Measurements from ENCODE around the gene MCRIP2. TPM values are rescaled to one million over a fixed set of nuclear protein-coding genes. Genes with fewer than 3 reads are reported as not detected.

Gene MCRIP2
- total RNA-seq, 2 experiments from 2014 or later, result 35.4 to 43.0 TPM

- Mint-ChIP-seq H3K4me1 (peaks cover 12% of the 10 kb centered on the region), H3K9me3 (no peaks in the 10 kb centered on the region), H3K27ac (no peak overlapping the region), H3K27me3 (peaks cover 7% of the 10 kb centered on the region), H3K36me3 (peaks cover 3% of the 10 kb centered on the region), H3K4me3 (no peak overlapping the region)
- DNase-seq (no peak), ATAC-seq (ENCODE audit: low read depth) (no peak)
- POLR2A ChIA-PET, result no interaction called here
Observed at GRCh38 chr16:676913-677312, 35.3 kb downstream of the MCRIP2 start.

GRCh38 chr16:677316-678190 is 35.9 kb downstream of the MCRIP2 start:
- Mint-ChIP-seq H3K27ac (no peak overlapping the region), H3K9me3 (no peaks in the 10 kb centered on the region), H3K27me3 (peaks cover 7% of the 10 kb centered on the region), H3K36me3 (peaks cover 4% of the 10 kb centered on the region), H3K4me1 (peaks cover 15% of the 10 kb centered on the region), H3K4me3 (no peak overlapping the region)
- ATAC-seq (ENCODE audit: low read depth), result no peak
- POLR2A ChIA-PET, result interaction anchor here (3.3 kb wide), 1 partner anchor 9 kb away, joined by 18 read pairs; the partner anchor contains the start of gene RHOT2
- no peak for DNase-seq

- no peak for DNase-seq
- peaks cover 17% of the 10 kb centered on the region for H3K4me1 Mint-ChIP-seq
Observed at GRCh38 chr16:678209-678857, 36.7 kb downstream of the MCRIP2 start.

GRCh38 chr16:678858-679813 is 37.5 kb downstream of the MCRIP2 start:
- POLR2A ChIA-PET, result interaction anchor here (1.1 to 4.4 kb wide), 4 partner anchors 11 to 30 kb away, joined by 3 to 37 read pairs (median 11); partner anchors contain the start of genes RHOT2, WDR24 and WDR90
- DNase-seq, result peak; percentile 72
- H3K27me3 Mint-ChIP-seq, result peaks cover 7% of the 10 kb centered on the region
- no peaks in the 10 kb centered on the region for H3K9me3 Mint-ChIP-seq
- peak overlapping the region; percentile 73 for H3K27ac Mint-ChIP-seq
- peak overlapping the region; percentile 80 for H3K4me3 Mint-ChIP-seq
- ATAC-seq (ENCODE audit: low read depth), result peak; percentile 17
- peaks cover 5% of the 10 kb centered on the region for H3K36me3 Mint-ChIP-seq
- peaks cover 18% of the 10 kb centered on the region for H3K4me1 Mint-ChIP-seq

More at GRCh38 chr16:678209-678857, 36.7 kb downstream of the MCRIP2 start:
- no peaks in the 10 kb centered on the region for H3K9me3 Mint-ChIP-seq
- H3K36me3 Mint-ChIP-seq, result peaks cover 5% of the 10 kb centered on the region
- H3K27me3 Mint-ChIP-seq, result peaks cover 7% of the 10 kb centered on the region
- POLR2A ChIA-PET, result interaction anchor here (1.1 to 4.4 kb wide), 3 partner anchors 10 to 25 kb away, joined by 3 to 37 read pairs (median 18); partner anchors contain the start of genes RHOT2 and WDR24
- H3K4me3 Mint-ChIP-seq, result no peak overlapping the region
- ATAC-seq (ENCODE audit: low read depth), result no peak
- H3K27ac Mint-ChIP-seq, result no peak overlapping the region

GRCh38 chr16:679814-680624 is 38.4 kb downstream of the MCRIP2 start, which contains the start of gene STUB1:
Gene STUB1, plus strand, starts transcription at chr16:680410. Its CDS starts 116 bp downstream, at chr16:680526.
- peak; percentile 53 for ATAC-seq (ENCODE audit: low read depth)
- Mint-ChIP-seq H3K4me1 (peaks cover 18% of the 10 kb centered on the region), H3K36me3 (peaks cover 5% of the 10 kb centered on the region), H3K27me3 (peaks cover 7% of the 10 kb centered on the region), H3K9me3 (no peaks in the 10 kb centered on the region), H3K27ac (peak within 1 kb of the TSS; percentile 85), H3K4me3 (peak within 1 kb of the TSS; percentile 86)
- POLR2A ChIA-PET, result interaction anchor here (0.6 to 4.4 kb wide), 8 partner anchors 9 to 1623 kb away, joined by 3 to 37 read pairs (median 8); partner anchors contain the start of genes ANTKMT, METTL26, RHOT2 and WDR24
- peak; percentile 94 for DNase-seq

GRCh38 chr16:680625-680945 is 39.0 kb downstream of the MCRIP2 start:
- ATAC-seq (ENCODE audit: low read depth), result no peak
- H3K4me3 Mint-ChIP-seq, result peak overlapping the region; percentile 86
- DNase-seq, result no peak
- H3K27ac Mint-ChIP-seq, result peak overlapping the region; percentile 45
- peaks cover 17% of the 10 kb centered on the region for H3K4me1 Mint-ChIP-seq
- peaks cover 5% of the 10 kb centered on the region for H3K36me3 Mint-ChIP-seq
- POLR2A ChIA-PET, result interaction anchor here (0.6 to 4.4 kb wide), 8 partner anchors 9 to 1622 kb away, joined by 3 to 37 read pairs (median 8); partner anchors contain the start of genes ANTKMT, METTL26, RHOT2 and WDR24
- no peaks in the 10 kb centered on the region for H3K9me3 Mint-ChIP-seq
- peaks cover 3% of the 10 kb centered on the region for H3K27me3 Mint-ChIP-seq

GRCh38 chr16:680967-681745 is 39.5 kb downstream of the MCRIP2 start:
- peak overlapping the region; percentile 74 for H3K4me3 Mint-ChIP-seq
- peaks cover 3% of the 10 kb centered on the region for H3K27me3 Mint-ChIP-seq
- H3K36me3 Mint-ChIP-seq, result peaks cover 5% of the 10 kb centered on the region
- no peak for ATAC-seq (ENCODE audit: low read depth)
- peaks cover 17% of the 10 kb centered on the region for H3K4me1 Mint-ChIP-seq
- no peak for DNase-seq
- POLR2A ChIA-PET, result interaction anchor here (0.8 to 4.4 kb wide), 6 partner anchors 9 to 45 kb away, joined by 3 to 37 read pairs (median 10); partner anchors contain the start of genes ANTKMT, METTL26, RHOT2 and WDR24
- peak overlapping the region; percentile 45 for H3K27ac Mint-ChIP-seq
- no peaks in the 10 kb centered on the region for H3K9me3 Mint-ChIP-seq

GRCh38 chr16:681746-682427 is 40.3 kb downstream of the MCRIP2 start:
- ATAC-seq (ENCODE audit: low read depth), result no peak
- H3K27ac Mint-ChIP-seq, result peak overlapping the region; percentile 12
- peak overlapping the region; percentile 74 for H3K4me3 Mint-ChIP-seq
- H3K27me3 Mint-ChIP-seq, result peaks cover 2% of the 10 kb centered on the region
- no peak for DNase-seq
- peaks cover 5% of the 10 kb centered on the region for H3K36me3 Mint-ChIP-seq
- POLR2A ChIA-PET, result interaction anchor here (2.2 to 4.4 kb wide), 3 partner anchors 8 to 46 kb away, joined by 10 to 37 read pairs (median 10); partner anchors contain the start of genes METTL26 and WDR24
- H3K4me1 Mint-ChIP-seq, result peaks cover 17% of the 10 kb centered on the region
- no peaks in the 10 kb centered on the region for H3K9me3 Mint-ChIP-seq

- ATAC-seq (ENCODE audit: low read depth), result no peak
- no peaks in the 10 kb centered on the region for H3K27me3 Mint-ChIP-seq
- H3K27ac Mint-ChIP-seq, result peak overlapping the region; percentile 77
- H3K4me3 Mint-ChIP-seq, result peak overlapping the region; percentile 76
- POLR2A ChIA-PET, result interaction anchor here (2.7 to 4.4 kb wide), 2 partner anchors 7 to 13 kb away, joined by 10 to 37 read pairs; partner anchors contain the start of gene WDR24
- peaks cover 5% of the 10 kb centered on the region for H3K36me3 Mint-ChIP-seq
- DNase-seq, result no peak
- no peaks in the 10 kb centered on the region for H3K9me3 Mint-ChIP-seq
- peaks cover 17% of the 10 kb centered on the region for H3K4me1 Mint-ChIP-seq
Observed at GRCh38 chr16:682493-683395, 41.1 kb downstream of the MCRIP2 start.
